HFFc6 (cell line): ENCODE results near the gene NOTCH4. TPM values are rescaled to one million over a fixed set of nuclear protein-coding genes. Genes with fewer than 3 reads are reported as not detected.
A peak's percentile ranks its signal among the peaks of the same experiment; 100 is the strongest.

Experiments used
- DNase-seq: peaks from one replicate; pipeline ENCODE4 v3.0.0-alpha.2; 2018
- H3K27ac Mint-ChIP-seq: 2 replicates; pipeline ENCODE4 v1.8.0; 2020; ENCODE audit warnings: mild to moderate bottlenecking, mixed read lengths
- H3K27me3 Mint-ChIP-seq: 2 replicates; pipeline ENCODE4 v1.8.0; 2021; ENCODE audit warnings: mild to moderate bottlenecking, moderate library complexity, mixed read lengths; ENCODE audit not compliant: insufficient read depth
- H3K36me3 Mint-ChIP-seq: 2 replicates; pipeline ENCODE4 v1.8.0; 2021; ENCODE audit warnings: low read depth, mixed read lengths
- H3K4me1 Mint-ChIP-seq: 2 replicates; pipeline ENCODE4 v1.8.0; 2020; ENCODE audit warnings: low read depth, mixed read lengths
- H3K4me3 Mint-ChIP-seq: 2 replicates; pipeline ENCODE4 v1.8.0; 2020; ENCODE audit warnings: mild to moderate bottlenecking, moderate library complexity, mixed read lengths
- H3K9me3 Mint-ChIP-seq: 2 replicates; pipeline ENCODE4 v1.8.0; 2020; ENCODE audit warnings: mild to moderate bottlenecking, mixed read lengths
- microRNA-seq: library from miRNA; unstranded; fragments of <30 nt; microRNA quantifications from one replicate; pipeline ENCODE4, GENCODE V29; 2019
- total RNA-seq, 6 experiments: library from RNA; stranded (reverse); fragmentation: NEBNext Ultra II Directional; extraction: Animal tissue kit (Norgen Biotek cat#: 25700); gene quantifications; 2 replicates in 1 of 6; 3 replicates in 5 of 6; pipeline ENCODE4 v1.2.3, GENCODE V29; 2021
- TF ChIP-seq, protein P1 (sequence below): fragments of 200-600 bp; sonication (generic); IDR thresholded peaks from 2 replicates; pipeline ENCODE4 v1.5.0; 2021; ENCODE audit warnings: antibody characterized with exemption, mild to moderate bottlenecking

NOTCH4 gene
- total RNA-seq, 6 experiments from 2014 or later: 0.29 to 0.68 (median 0.48) TPM

- TF ChIP-seq, protein P1, sequence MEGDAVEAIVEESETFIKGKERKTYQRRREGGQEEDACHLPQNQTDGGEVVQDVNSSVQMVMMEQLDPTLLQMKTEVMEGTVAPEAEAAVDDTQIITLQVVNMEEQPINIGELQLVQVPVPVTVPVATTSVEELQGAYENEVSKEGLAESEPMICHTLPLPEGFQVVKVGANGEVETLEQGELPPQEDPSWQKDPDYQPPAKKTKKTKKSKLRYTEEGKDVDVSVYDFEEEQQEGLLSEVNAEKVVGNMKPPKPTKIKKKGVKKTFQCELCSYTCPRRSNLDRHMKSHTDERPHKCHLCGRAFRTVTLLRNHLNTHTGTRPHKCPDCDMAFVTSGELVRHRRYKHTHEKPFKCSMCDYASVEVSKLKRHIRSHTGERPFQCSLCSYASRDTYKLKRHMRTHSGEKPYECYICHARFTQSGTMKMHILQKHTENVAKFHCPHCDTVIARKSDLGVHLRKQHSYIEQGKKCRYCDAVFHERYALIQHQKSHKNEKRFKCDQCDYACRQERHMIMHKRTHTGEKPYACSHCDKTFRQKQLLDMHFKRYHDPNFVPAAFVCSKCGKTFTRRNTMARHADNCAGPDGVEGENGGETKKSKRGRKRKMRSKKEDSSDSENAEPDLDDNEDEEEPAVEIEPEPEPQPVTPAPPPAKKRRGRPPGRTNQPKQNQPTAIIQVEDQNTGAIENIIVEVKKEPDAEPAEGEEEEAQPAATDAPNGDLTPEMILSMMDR: no peak
- Mint-ChIP-seq H3K27ac (no peak overlapping the region), H3K4me1 (peaks cover 27% of the 10 kb centered on the region), H3K4me3 (no peak overlapping the region), H3K36me3 (peaks cover 13% of the 10 kb centered on the region; the same call in 1 of the 2 replicates), H3K27me3 (peaks cover 7% of the 10 kb centered on the region), H3K9me3 (no peaks in the 10 kb centered on the region)
- no peak for DNase-seq
Observed at GRCh38 chr6:32148289-32149091, 75.4 kb downstream of the NOTCH4 start.

DNA sequence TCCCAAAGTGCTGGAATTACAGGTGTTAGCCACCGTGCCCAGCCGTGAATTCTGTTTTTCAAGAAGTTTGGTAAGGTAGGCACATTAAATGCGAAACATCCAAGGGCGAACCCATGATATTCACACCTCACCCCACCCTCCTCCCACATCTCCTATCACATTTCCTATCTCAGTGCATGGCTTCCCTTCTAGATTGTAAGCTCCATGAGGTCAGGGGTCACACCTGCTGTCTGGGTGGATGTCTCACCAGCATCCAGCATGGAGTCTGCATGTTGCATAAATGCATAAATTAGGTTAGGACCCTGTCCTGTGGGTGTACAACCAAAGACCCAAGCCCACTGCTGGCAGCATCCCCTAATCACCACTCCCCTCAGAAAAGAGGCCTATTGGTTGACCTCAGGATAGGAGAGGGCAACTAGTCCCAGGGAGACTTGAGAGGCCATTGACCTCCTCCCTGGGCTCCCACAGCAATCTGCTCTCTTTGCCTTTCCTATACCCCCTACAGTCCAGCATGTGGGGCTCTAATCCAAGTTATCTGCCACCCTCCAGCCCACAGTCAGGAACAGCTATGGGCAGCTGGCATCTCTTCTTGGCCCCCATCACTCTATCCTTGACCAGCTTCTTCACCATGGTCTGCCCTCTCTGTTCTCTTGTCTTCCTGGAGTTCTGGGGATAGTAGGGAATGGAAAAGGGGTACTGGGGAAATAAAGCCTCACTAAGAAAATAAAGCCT is 76.3 kb downstream of the NOTCH4 start:
- Mint-ChIP-seq H3K27me3 (peaks cover 7% of the 10 kb centered on the region), H3K27ac (no peak overlapping the region), H3K9me3 (no peaks in the 10 kb centered on the region), H3K4me1 (peaks cover 18% of the 10 kb centered on the region), H3K4me3 (no peak overlapping the region), H3K36me3 (peaks cover 13% of the 10 kb centered on the region; the same call in 1 of the 2 replicates)
- TF ChIP-seq, protein P1: no peak
- DNase-seq: no peak

DNA sequence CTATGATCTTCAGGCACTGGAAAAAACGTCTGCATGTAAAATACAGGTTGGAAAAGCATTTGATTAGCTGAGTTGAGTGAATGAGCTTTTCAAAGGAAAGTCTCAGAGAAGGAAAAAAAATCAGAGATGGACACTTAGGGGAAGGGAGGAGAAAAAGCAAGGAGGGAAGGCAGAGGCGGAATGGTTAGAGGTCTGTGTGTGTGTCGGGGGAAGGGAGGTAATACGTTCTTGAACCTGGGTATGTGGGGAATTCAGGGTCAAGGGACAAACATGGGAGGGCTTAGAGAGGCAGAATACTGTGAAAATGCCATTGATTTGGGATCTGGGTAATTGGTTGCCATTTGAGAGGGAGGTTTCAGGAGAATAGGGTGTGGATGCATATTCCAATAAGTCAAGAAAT is 77.2 kb downstream of the NOTCH4 start:
- H3K9me3 Mint-ChIP-seq: no peaks in the 10 kb centered on the region
- H3K4me3 Mint-ChIP-seq: no peak overlapping the region
- H3K4me1 Mint-ChIP-seq: peaks cover 10% of the 10 kb centered on the region
- DNase-seq: no peak
- H3K36me3 Mint-ChIP-seq: peaks cover 13% of the 10 kb centered on the region; the same call in 1 of the 2 replicates
- TF ChIP-seq, protein P1: no peak
- no peak overlapping the region for H3K27ac Mint-ChIP-seq
- H3K27me3 Mint-ChIP-seq: peaks cover 10% of the 10 kb centered on the region

GRCh38 chr6:32146287-32146686 is 77.6 kb downstream of the NOTCH4 start:
- no peak overlapping the region for H3K27ac Mint-ChIP-seq
- H3K4me3 Mint-ChIP-seq: no peak overlapping the region
- DNase-seq: no peak
- peaks cover 7% of the 10 kb centered on the region for H3K4me1 Mint-ChIP-seq
- TF ChIP-seq, protein P1: no peak
- H3K27me3 Mint-ChIP-seq: peaks cover 10% of the 10 kb centered on the region
- peaks cover 13% of the 10 kb centered on the region; the same call in 1 of the 2 replicates for H3K36me3 Mint-ChIP-seq
- no peaks in the 10 kb centered on the region for H3K9me3 Mint-ChIP-seq

Small RNA genes within 50 kb of the gene (microRNA-seq; reads per million reads assigned to microRNA genes)
- gene MIR6721: 9.3 reads per million, percentile 7 among the genes with 10 or more reads in this experiment
- gene MIR6833: not detected

Other genes starting within 250 kb of the NOTCH4 start
- 1 to 10 TPM; 1.2 to 3.2 (median 2.0) TPM for gene C4A, start 242.0 kb downstream of the NOTCH4 start, total RNA-seq
- 1 to 10 TPM; 1.5 to 2.5 (median 2.0) TPM for gene C4B, start 209.3 kb downstream of the NOTCH4 start, total RNA-seq
- under 1 TPM in 1 of 6 experiments, not detected in 5; 0.17 TPM for gene CYP21A2, start 185.7 kb downstream of the NOTCH4 start, total RNA-seq
- 1 to 10 TPM in 1 of 6 experiments, under 1 TPM in 5; 0.28 to 1.4 (median 0.83) TPM for gene TNXB, start 114.7 kb downstream of the NOTCH4 start, total RNA-seq
- 10 to 100 TPM; 80.0 to 96.2 (median 88.7) TPM for gene ATF6B, start 95.8 kb downstream of the NOTCH4 start, total RNA-seq
- 1 to 10 TPM; 4.3 to 6.0 (median 4.9) TPM for gene FKBPL, start 93.8 kb downstream of the NOTCH4 start, total RNA-seq
- 1 to 10 TPM; 2.6 to 5.8 (median 5.1) TPM for gene PRRT1, start 72.1 kb downstream of the NOTCH4 start, total RNA-seq
- gene PPT2, start 69.9 kb downstream of the NOTCH4 start, total RNA-seq: 10 to 100 TPM; 15.9 to 21.7 (median 18.6) TPM
- 1 to 10 TPM; 3.5 to 4.4 (median 3.7) TPM for gene EGFL8, start 59.5 kb downstream of the NOTCH4 start, total RNA-seq
- 100 to 1,000 TPM in 5 of 6 experiments, 10 to 100 TPM in 1; 88.8 to 114 (median 104) TPM for gene AGPAT1, start 48.0 kb downstream of the NOTCH4 start, total RNA-seq
- gene RNF5, start 45.7 kb downstream of the NOTCH4 start, total RNA-seq: 10 to 100 TPM; 30.0 to 37.4 (median 34.7) TPM
- gene AGER, start 39.8 kb downstream of the NOTCH4 start, total RNA-seq: 1 to 10 TPM; 6.2 to 7.6 (median 6.5) TPM
- 10 to 100 TPM; 50.7 to 61.4 (median 56.2) TPM for gene PBX2, start 33.9 kb downstream of the NOTCH4 start, total RNA-seq
- gene GPSM3, start 31.4 kb downstream of the NOTCH4 start, total RNA-seq: 10 to 100 TPM in 1 of 6 experiments, 1 to 10 TPM in 5; 4.0 to 10.1 (median 7.6) TPM
- not detected for gene TSBP1, start 147.8 kb upstream of the NOTCH4 start, total RNA-seq
- not detected for gene BTNL2, start 183.1 kb upstream of the NOTCH4 start, total RNA-seq
- gene HLA-DRA, start 215.8 kb upstream of the NOTCH4 start, total RNA-seq: not detected